Progenitor cell of endocrine pancreas (in vitro differentiated cells): ENCODE results near the gene ENHO. TPM values are rescaled to one million over a fixed set of nuclear protein-coding genes. Genes with fewer than 3 reads are reported as not detected.

Experiments
- DNase-seq: peaks from one replicate; pipeline ENCODE4 v3.0.0; 2021; ENCODE audit warnings: low spot score; ENCODE audit not compliant: unreplicated experiment
- H3K27ac Mint-ChIP-seq: 2 replicates; pipeline ENCODE4 v1.8.0; 2021; ENCODE audit warnings: mild to moderate bottlenecking, moderate library complexity, mixed read lengths
- H3K27me3 Mint-ChIP-seq: 2 replicates; pipeline ENCODE4 v1.8.0; 2021; ENCODE audit warnings: mixed read lengths
- H3K36me3 Mint-ChIP-seq: 2 replicates; pipeline ENCODE4 v1.8.0; 2022; ENCODE audit warnings: mixed read lengths; ENCODE audit not compliant: insufficient read depth
- H3K4me1 Mint-ChIP-seq: 2 replicates; pipeline ENCODE4 v1.8.0; 2021; ENCODE audit warnings: low read depth, mixed read lengths
- H3K4me3 Mint-ChIP-seq: 2 replicates; pipeline ENCODE4 v1.8.0; 2021; ENCODE audit warnings: low read depth, mild to moderate bottlenecking, moderate library complexity, mixed read lengths
- H3K9me3 Mint-ChIP-seq: 2 replicates; pipeline ENCODE4 v1.8.0; 2021; ENCODE audit warnings: low read depth, mixed read lengths
- total RNA-seq: library from RNA; stranded (reverse); gene quantifications from 2 replicates; pipeline ENCODE4 v1.2.1, GENCODE V29; 2021
- TF ChIP-seq, protein P1 (sequence below): fragments of 200-600 bp; sonication (generic); IDR thresholded peaks from one replicate; pipeline ENCODE4 v1.5.0; 2021; ENCODE audit warnings: antibody characterized with exemption, mild to moderate bottlenecking; ENCODE audit not compliant: unreplicated experiment

The ENHO gene
- total RNA-seq, 1 donor from 2014 or later, result 4.0 TPM

DNA sequence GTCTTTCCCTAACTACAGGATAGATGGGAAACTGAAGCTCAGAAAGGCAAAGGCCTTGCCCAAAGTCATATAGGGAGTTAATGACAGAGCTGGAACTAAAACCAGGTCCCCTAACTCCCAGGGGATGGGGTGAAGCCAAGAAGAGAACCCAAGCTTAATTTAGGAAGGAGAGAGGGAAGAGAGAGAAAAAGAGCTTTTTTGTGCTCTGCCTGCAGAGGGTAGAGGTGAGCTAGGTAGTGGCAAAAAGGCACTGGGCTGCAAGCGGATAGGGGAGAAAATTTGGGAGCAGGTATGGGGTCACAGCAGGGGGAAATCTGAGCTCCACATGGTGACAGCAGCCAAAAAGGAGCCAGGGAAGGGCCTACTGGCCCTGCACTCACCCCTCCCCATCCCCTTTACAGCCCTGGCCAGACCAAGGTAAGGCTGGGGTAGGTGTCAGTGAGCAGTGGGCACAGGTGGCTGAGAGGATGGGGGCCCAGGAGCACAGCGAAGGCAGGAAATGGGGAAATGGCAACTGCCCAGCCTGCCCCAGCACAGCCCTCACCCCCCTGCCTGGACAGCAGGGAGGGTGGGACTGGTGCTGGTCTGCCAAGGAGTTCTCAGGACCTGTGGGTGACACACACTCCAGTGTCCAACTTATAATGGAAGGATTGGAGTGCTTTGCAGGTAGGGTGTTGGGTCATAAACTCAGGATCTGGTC lies 3.3 kb downstream of the ENHO start:
- TF ChIP-seq, protein P1, sequence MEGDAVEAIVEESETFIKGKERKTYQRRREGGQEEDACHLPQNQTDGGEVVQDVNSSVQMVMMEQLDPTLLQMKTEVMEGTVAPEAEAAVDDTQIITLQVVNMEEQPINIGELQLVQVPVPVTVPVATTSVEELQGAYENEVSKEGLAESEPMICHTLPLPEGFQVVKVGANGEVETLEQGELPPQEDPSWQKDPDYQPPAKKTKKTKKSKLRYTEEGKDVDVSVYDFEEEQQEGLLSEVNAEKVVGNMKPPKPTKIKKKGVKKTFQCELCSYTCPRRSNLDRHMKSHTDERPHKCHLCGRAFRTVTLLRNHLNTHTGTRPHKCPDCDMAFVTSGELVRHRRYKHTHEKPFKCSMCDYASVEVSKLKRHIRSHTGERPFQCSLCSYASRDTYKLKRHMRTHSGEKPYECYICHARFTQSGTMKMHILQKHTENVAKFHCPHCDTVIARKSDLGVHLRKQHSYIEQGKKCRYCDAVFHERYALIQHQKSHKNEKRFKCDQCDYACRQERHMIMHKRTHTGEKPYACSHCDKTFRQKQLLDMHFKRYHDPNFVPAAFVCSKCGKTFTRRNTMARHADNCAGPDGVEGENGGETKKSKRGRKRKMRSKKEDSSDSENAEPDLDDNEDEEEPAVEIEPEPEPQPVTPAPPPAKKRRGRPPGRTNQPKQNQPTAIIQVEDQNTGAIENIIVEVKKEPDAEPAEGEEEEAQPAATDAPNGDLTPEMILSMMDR, result no peak
- no peak overlapping the region for H3K4me3 Mint-ChIP-seq
- H3K4me1 Mint-ChIP-seq, result peaks cover 4% of the 10 kb centered on the region
- peaks cover 58% of the 10 kb centered on the region for H3K27me3 Mint-ChIP-seq
- H3K27ac Mint-ChIP-seq, result no peak overlapping the region
- no peaks in the 10 kb centered on the region for H3K36me3 Mint-ChIP-seq
- H3K9me3 Mint-ChIP-seq, result no peaks in the 10 kb centered on the region
- DNase-seq, result no peak

- H3K4me1 Mint-ChIP-seq, result peaks cover 4% of the 10 kb centered on the region
- no peaks in the 10 kb centered on the region for H3K9me3 Mint-ChIP-seq
- H3K27me3 Mint-ChIP-seq, result peaks cover 54% of the 10 kb centered on the region
- no peak overlapping the region for H3K27ac Mint-ChIP-seq
- H3K4me3 Mint-ChIP-seq, result no peak overlapping the region
- no peaks in the 10 kb centered on the region for H3K36me3 Mint-ChIP-seq
- DNase-seq, result no peak
- TF ChIP-seq, protein P1, result no peak
Observed at GRCh38 chr9:34518896-34519295, 3.9 kb downstream of the ENHO start.

DNA sequence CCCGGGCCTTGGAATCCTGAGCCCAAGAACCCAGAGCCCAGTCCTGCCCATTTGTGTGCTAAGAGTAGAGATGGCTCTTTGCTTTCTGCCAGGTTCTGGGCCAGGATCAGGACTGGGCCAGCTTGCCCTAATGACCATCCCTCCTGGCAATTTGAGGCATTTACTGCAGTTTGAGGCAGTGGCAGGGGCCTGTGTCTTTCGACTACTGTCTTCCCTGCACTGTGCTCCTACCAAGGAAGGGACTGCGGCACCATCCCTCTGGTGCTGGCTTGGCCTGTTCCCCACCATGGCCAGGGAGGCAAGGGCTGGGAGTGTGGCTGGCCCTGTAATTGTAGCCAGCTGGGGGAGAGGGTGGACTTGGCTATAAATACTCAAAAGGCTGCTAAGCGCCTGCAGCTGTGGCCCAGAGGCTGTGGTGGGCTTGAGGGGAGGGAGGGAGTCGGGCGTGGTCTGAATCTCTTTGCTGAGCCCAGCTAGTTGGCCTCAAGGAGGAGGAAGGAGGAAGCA lies 4.6 kb downstream of the ENHO start:
- no peak overlapping the region for H3K27ac Mint-ChIP-seq
- peaks cover 52% of the 10 kb centered on the region for H3K27me3 Mint-ChIP-seq
- no peaks in the 10 kb centered on the region for H3K9me3 Mint-ChIP-seq
- no peaks in the 10 kb centered on the region for H3K36me3 Mint-ChIP-seq
- TF ChIP-seq, protein P1, result no peak
- no peak for DNase-seq
- peaks cover 10% of the 10 kb centered on the region for H3K4me1 Mint-ChIP-seq
- H3K4me3 Mint-ChIP-seq, result no peak overlapping the region

GRCh38 chr9:34517185-34517584 lies 5.6 kb downstream of the ENHO start:
- H3K36me3 Mint-ChIP-seq, result no peaks in the 10 kb centered on the region
- H3K27me3 Mint-ChIP-seq, result peaks cover 47% of the 10 kb centered on the region
- peak overlapping the region; percentile 56 for H3K27ac Mint-ChIP-seq
- TF ChIP-seq, protein P1, result no peak
- no peak for DNase-seq
- no peak overlapping the region for H3K4me3 Mint-ChIP-seq
- H3K9me3 Mint-ChIP-seq, result no peaks in the 10 kb centered on the region
- peaks cover 14% of the 10 kb centered on the region for H3K4me1 Mint-ChIP-seq

GRCh38 chr9:34515959-34516358 lies 6.8 kb downstream of the ENHO start:
- H3K27me3 Mint-ChIP-seq, result peaks cover 42% of the 10 kb centered on the region
- peaks cover 14% of the 10 kb centered on the region for H3K4me1 Mint-ChIP-seq
- H3K27ac Mint-ChIP-seq, result no peak overlapping the region
- TF ChIP-seq, protein P1, result no peak
- DNase-seq, result no peak
- H3K36me3 Mint-ChIP-seq, result no peaks in the 10 kb centered on the region
- H3K4me3 Mint-ChIP-seq, result no peak overlapping the region
- no peaks in the 10 kb centered on the region for H3K9me3 Mint-ChIP-seq
